Progenitor cell of endocrine pancreas (in vitro differentiated cells): ENCODE data around the gene NPY4R. TPM values are rescaled to one million over a fixed set of nuclear protein-coding genes. Genes with fewer than 3 reads are reported as not detected.
"Not testable (repeated sequence)": the region's sequence is repeated elsewhere in the genome, so short reads cannot be mapped to it uniquely, and the experiment has no call there.

Experiments used
- DNase-seq: peaks from one replicate; pipeline ENCODE4 v3.0.0; 2021; ENCODE audit warnings: low spot score; ENCODE audit not compliant: unreplicated experiment
- H3K27ac Mint-ChIP-seq: 2 replicates; pipeline ENCODE4 v1.8.0; 2021; ENCODE audit warnings: mild to moderate bottlenecking, moderate library complexity, mixed read lengths
- H3K27me3 Mint-ChIP-seq: 2 replicates; pipeline ENCODE4 v1.8.0; 2021; ENCODE audit warnings: mixed read lengths
- H3K36me3 Mint-ChIP-seq: 2 replicates; pipeline ENCODE4 v1.8.0; 2022; ENCODE audit warnings: mixed read lengths; ENCODE audit not compliant: insufficient read depth
- H3K4me1 Mint-ChIP-seq: 2 replicates; pipeline ENCODE4 v1.8.0; 2021; ENCODE audit warnings: low read depth, mixed read lengths
- H3K4me3 Mint-ChIP-seq: 2 replicates; pipeline ENCODE4 v1.8.0; 2021; ENCODE audit warnings: low read depth, mild to moderate bottlenecking, moderate library complexity, mixed read lengths
- H3K9me3 Mint-ChIP-seq: 2 replicates; pipeline ENCODE4 v1.8.0; 2021; ENCODE audit warnings: low read depth, mixed read lengths
- CTCF ChIP-seq: fragments of 200-600 bp; sonication (generic); IDR thresholded peaks from one replicate; pipeline ENCODE4 v1.5.0; 2021; ENCODE audit warnings: antibody characterized with exemption, mild to moderate bottlenecking; ENCODE audit not compliant: unreplicated experiment
- long read RNA-seq: library from polyadenylated mRNA; unstranded; transcript quantifications from one replicate; pipeline ENCODE4 v2.0.0, GENCODE V29; 2020
- total RNA-seq: library from RNA; stranded (reverse); gene quantifications from 2 replicates; pipeline ENCODE4 v1.2.1, GENCODE V29; 2021

The NPY4R gene
- 0.67 and 0.71 TPM in 2 replicates for total RNA-seq
- long read RNA-seq: 0 reads

GRCh38 chr10:46465765-46466164, at the start of gene NPY4R:
Gene NPY4R, minus strand, starts transcription at chr10:46465958. Its CDS starts 3,323 bp downstream, at chr10:46462635.
- not testable (repeated sequence) for H3K36me3 Mint-ChIP-seq, H3K4me3 Mint-ChIP-seq, DNase-seq, H3K27ac Mint-ChIP-seq, H3K9me3 Mint-ChIP-seq, H3K4me1 Mint-ChIP-seq, H3K27me3 Mint-ChIP-seq

- H3K4me3 Mint-ChIP-seq: no peak overlapping the region
- no peak for TF ChIP-seq CTCF
- H3K4me1 Mint-ChIP-seq: no peaks in the 10 kb centered on the region
- H3K27me3 Mint-ChIP-seq: peaks cover 8% of the 10 kb centered on the region
- no peak overlapping the region for H3K27ac Mint-ChIP-seq
- DNase-seq: no peak
- no peaks in the 10 kb centered on the region for H3K9me3 Mint-ChIP-seq
- H3K36me3 Mint-ChIP-seq: no peaks in the 10 kb centered on the region
These were observed 49.6 kb upstream of the NPY4R start for GRCh38 chr10:46515366-46515765.

GRCh38 chr10:46514899-46515298, 49.1 kb upstream of the NPY4R start:
- peaks cover 8% of the 10 kb centered on the region for H3K27me3 Mint-ChIP-seq
- H3K4me1 Mint-ChIP-seq: no peaks in the 10 kb centered on the region
- H3K4me3 Mint-ChIP-seq: no peak overlapping the region
- DNase-seq: peak; percentile 6
- H3K27ac Mint-ChIP-seq: no peak overlapping the region
- no peak for TF ChIP-seq CTCF
- H3K9me3 Mint-ChIP-seq: no peaks in the 10 kb centered on the region
- H3K36me3 Mint-ChIP-seq: no peaks in the 10 kb centered on the region

GRCh38 chr10:46514431-46514861, 48.7 kb upstream of the NPY4R start:
- Mint-ChIP-seq H3K4me1 (no peaks in the 10 kb centered on the region), H3K4me3 (no peak overlapping the region), H3K9me3 (no peaks in the 10 kb centered on the region), H3K27me3 (peaks cover 8% of the 10 kb centered on the region), H3K36me3 (no peaks in the 10 kb centered on the region), H3K27ac (no peak overlapping the region)
- no peak for TF ChIP-seq CTCF
- peak; percentile 8 for DNase-seq

- H3K4me3 Mint-ChIP-seq, H3K4me1 Mint-ChIP-seq, H3K27ac Mint-ChIP-seq, H3K27me3 Mint-ChIP-seq, H3K9me3 Mint-ChIP-seq, DNase-seq, H3K36me3 Mint-ChIP-seq: not testable (repeated sequence)
These were observed 47.6 kb upstream of the NPY4R start for GRCh38 chr10:46513333-46513732.

- not testable (repeated sequence) for H3K9me3 Mint-ChIP-seq, DNase-seq, H3K27ac Mint-ChIP-seq, H3K4me1 Mint-ChIP-seq, H3K36me3 Mint-ChIP-seq, H3K27me3 Mint-ChIP-seq, H3K4me3 Mint-ChIP-seq
These were observed 47.0 kb upstream of the NPY4R start for GRCh38 chr10:46512725-46513124.

- H3K27me3 Mint-ChIP-seq: not testable (repeated sequence)
These were observed 46.2 kb upstream of the NPY4R start for GRCh38 chr10:46512002-46512401.

GRCh38 chr10:46499990-46500389, 34.2 kb upstream of the NPY4R start:
- DNase-seq, H3K36me3 Mint-ChIP-seq, H3K9me3 Mint-ChIP-seq, H3K4me1 Mint-ChIP-seq, H3K27me3 Mint-ChIP-seq, H3K27ac Mint-ChIP-seq, H3K4me3 Mint-ChIP-seq: not testable (repeated sequence)

More at GRCh38 chr10:46512002-46512401, 46.2 kb upstream of the NPY4R start:
- DNase-seq, H3K36me3 Mint-ChIP-seq, H3K4me3 Mint-ChIP-seq, H3K9me3 Mint-ChIP-seq, H3K4me1 Mint-ChIP-seq, H3K27ac Mint-ChIP-seq: not testable (repeated sequence)

- H3K4me3 Mint-ChIP-seq, H3K36me3 Mint-ChIP-seq, H3K27me3 Mint-ChIP-seq, H3K4me1 Mint-ChIP-seq, H3K27ac Mint-ChIP-seq, DNase-seq, H3K9me3 Mint-ChIP-seq: not testable (repeated sequence)
These were observed 33.4 kb upstream of the NPY4R start for GRCh38 chr10:46498985-46499703.

GRCh38 chr10:46497878-46498277, 32.1 kb upstream of the NPY4R start:
- not testable (repeated sequence) for H3K9me3 Mint-ChIP-seq, DNase-seq, H3K4me1 Mint-ChIP-seq, H3K4me3 Mint-ChIP-seq, H3K27me3 Mint-ChIP-seq, H3K36me3 Mint-ChIP-seq, H3K27ac Mint-ChIP-seq
